ENCODE data around the gene CARMIL1.

- TF ChIP-seq CTCF (IDR thresholded peaks at IDR 0.05) (no peak), POLR2A (IDR thresholded peaks at IDR 0.05) (no peak)
Observed at GRCh38 chr6:25641940-25642666, 362.9 kb downstream of the CARMIL1 start.
